Measurements from ENCODE around the gene TP53RK. TPM values are rescaled to one million over a fixed set of nuclear protein-coding genes. Genes with fewer than 3 reads are reported as not detected.
A peak's percentile ranks its signal among the peaks of the same experiment; 100 is the strongest.

The TP53RK gene
- total RNA-seq, 1 experiment from 2014 or later, result 22.9 TPM

DNA sequence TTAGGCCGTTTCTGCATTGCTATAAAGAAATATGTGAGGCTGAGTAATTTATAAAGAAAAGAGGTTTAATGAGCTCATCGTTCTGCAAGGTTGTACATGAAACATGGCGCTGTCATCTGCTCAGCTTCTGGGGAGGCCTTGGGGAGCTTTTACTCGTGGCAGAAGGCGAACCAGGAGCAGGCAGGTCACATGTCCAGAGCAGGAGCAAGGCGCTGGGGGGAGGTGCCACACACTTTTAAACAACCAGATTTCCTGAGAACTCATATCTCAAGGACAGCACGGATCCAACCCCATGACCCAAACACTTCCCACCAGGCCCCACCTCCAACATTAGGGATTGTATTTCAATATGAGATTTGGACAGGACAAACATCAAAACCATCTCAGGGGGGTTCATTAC lies 31.6 kb downstream of the TP53RK start:
- H3K27ac ChIP-seq (ENCODE audit: low read length), result no peak overlapping the region
- no peaks in the 10 kb centered on the region for H4K20me1 ChIP-seq (ENCODE audit: insufficient read depth, low read depth, low read length)
- no peaks in the 10 kb centered on the region for H3K79me2 ChIP-seq (ENCODE audit: low read length)
- H3K4me2 ChIP-seq (ENCODE audit: low read depth, low read length, poor library complexity, severe bottlenecking), result no peak overlapping the region
- H3K4me1 ChIP-seq (ENCODE audit: low read length), result no peaks in the 10 kb centered on the region
- DNase-seq, result no peak
- H3K9ac ChIP-seq (ENCODE audit: low read length), result no peak overlapping the region
- no peaks in the 10 kb centered on the region for H3K36me3 ChIP-seq (ENCODE audit: insufficient read depth, low read length)
- peaks cover 2% of the 10 kb centered on the region; the same call in 1 of the 2 replicates for H3K27me3 ChIP-seq (ENCODE audit: low read length)
- no peaks in the 10 kb centered on the region for H3K9me3 ChIP-seq (ENCODE audit: low read length)
- no peak overlapping the region for H3K4me3 ChIP-seq (ENCODE audit: low read length)
- no peak overlapping the region for H2AFZ ChIP-seq (ENCODE audit: low read length)
- no peaks in the 10 kb centered on the region for H3K9me2 ChIP-seq (replicated peaks; ENCODE audit: insufficient read depth, low read length)

DNA sequence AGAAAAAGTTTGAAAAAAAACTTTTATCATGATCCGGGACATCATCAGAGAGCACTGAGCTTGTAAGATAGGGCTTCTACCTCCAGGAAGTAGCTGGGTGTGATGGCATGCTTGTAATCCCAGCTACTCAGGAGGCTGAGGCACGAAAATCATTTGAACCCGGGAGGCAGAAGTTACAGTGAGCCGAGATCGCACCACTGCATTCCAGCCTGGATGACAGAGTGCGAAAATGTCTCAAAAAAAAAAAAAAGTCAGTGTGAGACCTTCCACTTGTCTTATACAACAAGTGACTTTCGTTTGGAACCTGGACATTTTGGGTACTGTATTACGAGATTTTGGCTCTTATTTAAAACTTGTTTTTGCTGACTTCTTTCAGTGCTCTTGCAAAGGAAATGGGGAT lies 32.1 kb downstream of the TP53RK start:
- Histone ChIP-seq H3K4me1 (ENCODE audit: low read length) (no peaks in the 10 kb centered on the region), H3K4me3 (ENCODE audit: low read length) (no peak overlapping the region), H3K79me2 (ENCODE audit: low read length) (no peaks in the 10 kb centered on the region), H3K27me3 (ENCODE audit: low read length) (no peaks in the 10 kb centered on the region; the same call in 1 of the 2 replicates), H2AFZ (ENCODE audit: low read length) (no peak overlapping the region), H4K20me1 (ENCODE audit: insufficient read depth, low read depth, low read length) (no peaks in the 10 kb centered on the region), H3K4me2 (ENCODE audit: low read depth, low read length, poor library complexity, severe bottlenecking) (no peak overlapping the region), H3K36me3 (ENCODE audit: insufficient read depth, low read length) (no peaks in the 10 kb centered on the region), H3K9me3 (ENCODE audit: low read length) (no peaks in the 10 kb centered on the region), H3K9ac (ENCODE audit: low read length) (no peak overlapping the region), H3K27ac (ENCODE audit: low read length) (no peak overlapping the region), H3K9me2 (replicated peaks; ENCODE audit: insufficient read depth, low read length) (no peaks in the 10 kb centered on the region)
- no peak for DNase-seq

DNA sequence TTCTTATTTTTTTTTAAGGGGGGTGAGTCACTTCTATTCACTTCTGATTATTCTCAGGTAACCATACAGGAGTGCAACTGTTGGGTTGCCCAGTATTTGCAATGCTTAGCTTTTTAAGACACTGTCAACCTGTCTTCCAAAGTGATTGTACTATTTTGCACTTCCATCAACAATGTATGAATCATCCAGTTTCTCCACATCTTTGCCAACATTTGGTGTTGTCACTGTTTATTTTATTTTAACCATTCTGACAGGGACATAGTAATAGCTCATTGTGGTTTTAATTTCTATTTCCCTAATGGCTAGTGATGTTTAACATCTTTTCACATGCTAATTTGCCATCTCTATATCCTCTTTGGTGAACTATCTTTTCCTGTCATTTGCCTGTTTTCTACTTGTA lies 36.5 kb downstream of the TP53RK start:
- no peaks in the 10 kb centered on the region for H3K36me3 ChIP-seq (ENCODE audit: insufficient read depth, low read length)
- H3K27ac ChIP-seq (ENCODE audit: low read length), result no peak overlapping the region
- no peak overlapping the region for H3K4me2 ChIP-seq (ENCODE audit: low read depth, low read length, poor library complexity, severe bottlenecking)
- H3K27me3 ChIP-seq (ENCODE audit: low read length), result no peaks in the 10 kb centered on the region
- no peaks in the 10 kb centered on the region for H4K20me1 ChIP-seq (ENCODE audit: insufficient read depth, low read depth, low read length)
- H3K9ac ChIP-seq (ENCODE audit: low read length), result no peak overlapping the region
- no peaks in the 10 kb centered on the region for H3K79me2 ChIP-seq (ENCODE audit: low read length)
- no peak overlapping the region for H2AFZ ChIP-seq (ENCODE audit: low read length)
- no peak for DNase-seq
- no peak overlapping the region for H3K4me3 ChIP-seq (ENCODE audit: low read length)
- no peaks in the 10 kb centered on the region for H3K9me2 ChIP-seq (replicated peaks; ENCODE audit: insufficient read depth, low read length)
- H3K4me1 ChIP-seq (ENCODE audit: low read length), result no peaks in the 10 kb centered on the region
- no peaks in the 10 kb centered on the region for H3K9me3 ChIP-seq (ENCODE audit: low read length)

DNA sequence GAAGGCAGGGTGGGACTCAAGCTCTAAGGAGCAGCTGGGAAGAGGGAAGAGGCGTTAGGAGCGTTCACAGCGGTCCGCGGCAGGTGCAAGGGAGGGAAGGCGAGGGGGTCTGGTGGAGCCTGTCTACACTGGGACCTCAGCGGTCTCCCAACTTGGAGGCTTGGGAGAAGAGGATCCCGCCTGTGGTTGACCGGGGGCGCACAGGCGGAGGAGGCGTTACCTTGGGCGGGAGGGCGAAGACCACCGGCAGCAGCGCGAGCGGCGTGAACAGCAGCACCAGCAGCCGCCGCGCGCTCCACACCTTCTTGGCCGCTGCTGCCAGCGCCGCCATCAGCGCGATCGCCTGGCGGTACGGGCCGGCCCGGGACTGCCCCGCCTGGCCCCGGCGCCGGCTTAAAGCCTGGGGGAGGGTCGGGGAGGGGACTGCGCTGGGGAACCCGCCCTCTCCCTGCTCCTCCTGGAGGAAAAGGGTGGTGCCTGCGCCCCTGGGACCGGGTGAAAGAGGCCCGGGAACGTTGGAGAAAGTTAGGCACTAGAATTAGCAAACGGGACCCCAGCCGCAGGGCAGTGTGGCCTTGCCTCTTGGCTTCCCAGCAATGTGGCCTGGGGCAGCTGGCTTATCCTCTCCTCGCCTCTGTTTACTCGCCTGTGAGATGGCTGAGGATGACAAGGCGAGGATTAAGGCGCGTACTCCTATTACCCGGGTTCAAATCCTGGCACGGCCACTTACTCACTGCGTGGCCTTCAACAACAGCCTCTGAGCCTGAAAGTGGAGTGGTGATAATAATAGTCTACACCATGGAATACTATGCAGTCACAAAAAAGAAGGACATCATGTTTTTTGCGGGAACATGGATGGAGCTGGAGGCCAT lies 37.9 kb downstream of the TP53RK start, which contains the start of gene SLC13A3:
Gene SLC13A3, minus strand, starts transcription at position 369 of the 872 bp plus-strand sequence. Its CDS starts 38 bp downstream, at position 331.
- no peak within 1 kb of the TSS for H2AFZ ChIP-seq (ENCODE audit: low read length)
- H3K36me3 ChIP-seq (ENCODE audit: insufficient read depth, low read length), result no peaks in the 10 kb centered on the region
- peaks cover 2% of the 10 kb centered on the region for H3K4me1 ChIP-seq (ENCODE audit: low read length)
- no peaks in the 10 kb centered on the region for H3K9me2 ChIP-seq (replicated peaks; ENCODE audit: insufficient read depth, low read length)
- no peak within 1 kb of the TSS for H3K27ac ChIP-seq (ENCODE audit: low read length)
- H3K4me2 ChIP-seq (ENCODE audit: low read depth, low read length, poor library complexity, severe bottlenecking), result no peak within 1 kb of the TSS
- DNase-seq, result no peak
- H3K9me3 ChIP-seq (ENCODE audit: low read length), result no peaks in the 10 kb centered on the region
- no peak within 1 kb of the TSS for H3K9ac ChIP-seq (ENCODE audit: low read length)
- H4K20me1 ChIP-seq (ENCODE audit: insufficient read depth, low read depth, low read length), result no peaks in the 10 kb centered on the region
- no peaks in the 10 kb centered on the region for H3K79me2 ChIP-seq (ENCODE audit: low read length)
- H3K4me3 ChIP-seq (ENCODE audit: low read length), result no peak within 1 kb of the TSS
- H3K27me3 ChIP-seq (ENCODE audit: low read length), result no peaks in the 10 kb centered on the region

DNA sequence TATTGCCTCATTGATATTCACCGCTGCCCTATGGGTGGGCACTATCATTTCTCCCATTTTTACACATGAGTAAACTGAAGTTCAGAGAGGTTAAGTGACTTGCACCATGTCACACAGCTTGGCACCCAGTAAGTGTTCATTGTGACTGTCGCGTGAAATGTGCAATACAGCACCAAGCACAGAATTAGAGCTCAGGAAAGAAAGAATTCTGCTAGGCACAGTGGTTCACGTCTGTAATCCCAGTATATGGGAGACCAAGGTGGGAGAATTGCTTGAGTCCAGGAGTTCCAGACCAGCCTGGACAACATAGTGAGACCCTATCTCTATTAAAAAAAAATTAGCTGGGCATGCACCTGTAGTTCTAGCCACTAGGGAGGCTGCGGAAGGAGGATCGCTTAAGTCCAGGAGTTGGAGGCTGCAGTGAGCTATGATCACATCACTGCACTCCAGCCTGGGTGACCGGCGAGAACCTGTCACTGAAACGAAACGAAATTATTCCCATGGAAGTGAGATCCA lies 38.6 kb downstream of the TP53RK start:
- no peak overlapping the region for H3K4me3 ChIP-seq (ENCODE audit: low read length)
- no peaks in the 10 kb centered on the region for H3K9me3 ChIP-seq (ENCODE audit: low read length)
- no peak overlapping the region for H3K4me2 ChIP-seq (ENCODE audit: low read depth, low read length, poor library complexity, severe bottlenecking)
- H3K9ac ChIP-seq (ENCODE audit: low read length), result no peak overlapping the region
- H3K79me2 ChIP-seq (ENCODE audit: low read length), result no peaks in the 10 kb centered on the region
- H4K20me1 ChIP-seq (ENCODE audit: insufficient read depth, low read depth, low read length), result no peaks in the 10 kb centered on the region
- H3K36me3 ChIP-seq (ENCODE audit: insufficient read depth, low read length), result no peaks in the 10 kb centered on the region
- H3K27me3 ChIP-seq (ENCODE audit: low read length), result no peaks in the 10 kb centered on the region
- H3K27ac ChIP-seq (ENCODE audit: low read length), result no peak overlapping the region
- no peaks in the 10 kb centered on the region for H3K9me2 ChIP-seq (replicated peaks; ENCODE audit: insufficient read depth, low read length)
- no peak for DNase-seq
- H3K4me1 ChIP-seq (ENCODE audit: low read length), result peaks cover 6% of the 10 kb centered on the region
- no peak overlapping the region for H2AFZ ChIP-seq (ENCODE audit: low read length)

DNA sequence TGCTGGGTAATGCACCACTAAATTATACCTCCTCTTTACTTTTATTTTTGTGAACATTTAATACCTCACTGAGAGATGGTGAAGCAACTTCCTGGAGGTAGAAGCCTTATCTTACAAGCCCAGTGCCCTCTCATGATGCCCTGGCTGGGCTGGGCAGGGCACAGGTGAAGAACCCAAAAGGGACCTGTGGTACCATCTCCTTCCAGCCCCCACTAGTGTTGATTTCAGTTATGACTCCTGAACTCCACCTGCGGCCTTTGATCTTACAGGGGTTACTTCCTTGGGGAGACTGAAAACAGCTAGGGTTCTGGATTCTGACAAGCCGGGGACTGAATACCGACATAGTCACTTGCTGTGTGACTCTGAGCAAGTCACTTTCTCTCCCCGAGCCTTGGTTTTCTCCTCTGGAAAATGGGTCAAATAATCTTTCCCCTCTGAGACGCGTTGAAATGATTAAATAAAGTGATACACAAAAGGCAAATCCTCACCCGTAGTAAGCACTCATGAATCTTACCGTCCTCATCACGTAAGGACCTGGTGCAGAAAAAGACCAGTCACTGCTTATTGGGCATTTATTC lies 39.2 kb downstream of the TP53RK start:
- Histone ChIP-seq H3K9me3 (ENCODE audit: low read length) (no peaks in the 10 kb centered on the region), H4K20me1 (ENCODE audit: insufficient read depth, low read depth, low read length) (no peaks in the 10 kb centered on the region), H3K4me2 (ENCODE audit: low read depth, low read length, poor library complexity, severe bottlenecking) (no peak overlapping the region), H2AFZ (ENCODE audit: low read length) (no peak overlapping the region), H3K4me3 (ENCODE audit: low read length) (no peak overlapping the region), H3K36me3 (ENCODE audit: insufficient read depth, low read length) (no peaks in the 10 kb centered on the region), H3K27me3 (ENCODE audit: low read length) (no peaks in the 10 kb centered on the region), H3K79me2 (ENCODE audit: low read length) (no peaks in the 10 kb centered on the region), H3K9me2 (replicated peaks; ENCODE audit: insufficient read depth, low read length) (no peaks in the 10 kb centered on the region), H3K9ac (ENCODE audit: low read length) (no peak overlapping the region), H3K4me1 (ENCODE audit: low read length) (peaks cover 6% of the 10 kb centered on the region), H3K27ac (ENCODE audit: low read length) (no peak overlapping the region)
- DNase-seq, result no peak

DNA sequence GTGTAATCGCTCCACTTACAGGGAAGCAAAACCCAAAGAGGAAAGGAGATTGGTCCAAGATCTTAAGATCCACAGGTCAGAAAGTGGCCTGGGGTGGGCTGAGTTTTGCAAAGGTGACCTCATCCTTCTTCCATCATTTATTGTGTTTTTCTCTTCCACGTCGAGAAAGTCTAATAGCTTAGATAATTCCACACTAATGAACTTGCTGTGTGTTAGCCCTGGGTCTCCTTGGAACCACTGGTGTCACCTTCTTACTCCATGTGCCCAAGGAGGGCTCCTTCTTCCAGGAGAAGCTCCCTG lies 39.6 kb downstream of the TP53RK start:
- Histone ChIP-seq H3K4me3 (ENCODE audit: low read length) (no peak overlapping the region), H3K4me1 (ENCODE audit: low read length) (peaks cover 6% of the 10 kb centered on the region), H4K20me1 (ENCODE audit: insufficient read depth, low read depth, low read length) (no peaks in the 10 kb centered on the region), H3K9me2 (replicated peaks; ENCODE audit: insufficient read depth, low read length) (no peaks in the 10 kb centered on the region), H3K4me2 (ENCODE audit: low read depth, low read length, poor library complexity, severe bottlenecking) (no peak overlapping the region), H2AFZ (ENCODE audit: low read length) (no peak overlapping the region), H3K36me3 (ENCODE audit: insufficient read depth, low read length) (no peaks in the 10 kb centered on the region), H3K9me3 (ENCODE audit: low read length) (no peaks in the 10 kb centered on the region), H3K27me3 (ENCODE audit: low read length) (no peaks in the 10 kb centered on the region), H3K9ac (ENCODE audit: low read length) (no peak overlapping the region), H3K79me2 (ENCODE audit: low read length) (no peaks in the 10 kb centered on the region), H3K27ac (ENCODE audit: low read length) (no peak overlapping the region)
- no peak for DNase-seq

DNA sequence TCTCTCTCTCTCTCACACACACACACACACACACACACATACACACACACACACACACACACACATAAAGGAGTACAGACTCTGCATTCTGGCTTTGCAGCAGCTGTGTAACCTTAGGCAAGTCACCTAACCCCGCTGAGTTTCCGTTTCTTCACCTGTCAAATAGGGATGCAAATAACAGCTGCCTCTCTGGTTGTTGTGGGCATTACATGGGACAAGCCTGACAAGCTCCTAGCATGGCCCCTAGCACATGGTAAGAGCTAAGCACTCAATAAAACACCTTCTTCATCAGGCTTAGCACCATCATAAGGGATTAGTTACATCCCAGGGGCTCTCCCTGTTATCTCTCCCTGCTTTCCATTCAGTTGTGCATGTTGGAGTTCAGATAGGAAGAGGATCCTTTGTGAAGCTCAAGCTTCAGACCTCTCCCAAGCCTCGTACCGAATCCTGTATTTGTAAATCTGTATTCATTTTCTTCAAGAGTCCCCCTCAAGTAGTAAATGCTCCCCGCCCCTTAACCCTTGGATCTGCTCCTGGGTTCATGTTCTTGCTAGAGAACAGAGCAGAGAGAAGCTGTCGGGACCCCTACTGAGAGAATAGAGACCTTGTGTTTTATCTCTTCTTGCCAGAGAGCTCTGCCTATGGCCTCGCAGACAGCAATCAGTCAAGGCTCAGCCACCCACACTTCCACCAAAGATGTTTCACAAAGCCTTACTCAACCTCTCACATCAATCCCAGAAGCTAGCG lies 40.2 kb downstream of the TP53RK start:
- no peaks in the 10 kb centered on the region for H3K36me3 ChIP-seq (ENCODE audit: insufficient read depth, low read length)
- H3K9me3 ChIP-seq (ENCODE audit: low read length), result no peaks in the 10 kb centered on the region
- no peak overlapping the region for H3K4me2 ChIP-seq (ENCODE audit: low read depth, low read length, poor library complexity, severe bottlenecking)
- no peak overlapping the region for H3K9ac ChIP-seq (ENCODE audit: low read length)
- H4K20me1 ChIP-seq (ENCODE audit: insufficient read depth, low read depth, low read length), result no peaks in the 10 kb centered on the region
- H3K27ac ChIP-seq (ENCODE audit: low read length), result no peak overlapping the region
- DNase-seq, result peak; percentile 58
- H3K4me1 ChIP-seq (ENCODE audit: low read length), result peaks cover 6% of the 10 kb centered on the region
- H2AFZ ChIP-seq (ENCODE audit: low read length), result no peak overlapping the region
- H3K79me2 ChIP-seq (ENCODE audit: low read length), result no peaks in the 10 kb centered on the region
- H3K4me3 ChIP-seq (ENCODE audit: low read length), result no peak overlapping the region
- H3K9me2 ChIP-seq (replicated peaks; ENCODE audit: insufficient read depth, low read length), result no peaks in the 10 kb centered on the region
- H3K27me3 ChIP-seq (ENCODE audit: low read length), result no peaks in the 10 kb centered on the region
